Measurements from ENCODE around the gene PARP1. TPM values are rescaled to one million over a fixed set of nuclear protein-coding genes. Genes with fewer than 3 reads are reported as not detected.

The PARP1 gene
- total and polyA plus RNA-seq, 2 donors (not counting 1 experiment from before 2014, with no cell fraction given): 61.7 to 78.4 TPM

GRCh38 chr1:226419284-226420029, 11.6 kb upstream of the PARP1 start:
- H3K9me3 ChIP-seq (ENCODE audit: control insufficient read depth, insufficient read depth, low read depth, low read length): no peaks in the 10 kb centered on the region
- no peaks in the 10 kb centered on the region for H3K27me3 ChIP-seq (ENCODE audit: control insufficient read depth, insufficient read depth, low read length)
- no peaks in the 10 kb centered on the region for H3K4me1 ChIP-seq (ENCODE audit: control insufficient read depth, extremely low read depth, insufficient read depth, low read length)
- no peaks in the 10 kb centered on the region for H4K20me1 ChIP-seq (ENCODE audit: control insufficient read depth, extremely low read depth, insufficient read depth, low read length)
- H3K9ac ChIP-seq (ENCODE audit: insufficient read depth, low read length): no peak overlapping the region
- TF ChIP-seq CTCF (conservative IDR thresholded peaks at IDR 0.05 in 1 of 2, IDR thresholded peaks at IDR 0.05 in 1 of 2; ENCODE audit: low read depth in 1 of 2, low read length in 2 of 2): no peak
- no peak for TF ChIP-seq EZH2 (IDR thresholded peaks at IDR 0.05; ENCODE audit: low read length, missing control alignments)
- H3K4me2 ChIP-seq (ENCODE audit: extremely low read depth, insufficient read depth, low read length): no peak overlapping the region
- no peak overlapping the region for H2AFZ ChIP-seq (ENCODE audit: low read length)
- H3K79me2 ChIP-seq (ENCODE audit: control insufficient read depth, insufficient read depth, low read length): no peaks in the 10 kb centered on the region
- no peak for DNase-seq (ENCODE audit: low read depth in 2 of 2)
- H3K36me3 ChIP-seq (ENCODE audit: control insufficient read depth, insufficient read depth, low read length): no peaks in the 10 kb centered on the region
- no peak overlapping the region for H3K4me3 ChIP-seq (replicated peaks in 1 of 4; ENCODE audit: control extremely low read depth in 1 of 4, insufficient read depth in 1 of 4, low read depth in 3 of 4, low read length in 4 of 4)
- no peak overlapping the region for H3K27ac ChIP-seq (ENCODE audit: insufficient read depth, low read length)

GRCh38 chr1:226417830-226418546, 10.1 kb upstream of the PARP1 start:
- Histone ChIP-seq H3K4me2 (ENCODE audit: extremely low read depth, insufficient read depth, low read length) (no peak overlapping the region), H3K4me1 (ENCODE audit: control insufficient read depth, extremely low read depth, insufficient read depth, low read length) (no peaks in the 10 kb centered on the region), H2AFZ (ENCODE audit: low read length) (no peak overlapping the region), H3K27me3 (ENCODE audit: control insufficient read depth, insufficient read depth, low read length) (peaks cover 3% of the 10 kb centered on the region), H3K9me3 (ENCODE audit: control insufficient read depth, insufficient read depth, low read depth, low read length) (no peaks in the 10 kb centered on the region), H3K36me3 (ENCODE audit: control insufficient read depth, insufficient read depth, low read length) (no peaks in the 10 kb centered on the region), H3K27ac (ENCODE audit: insufficient read depth, low read length) (no peak overlapping the region), H4K20me1 (ENCODE audit: control insufficient read depth, extremely low read depth, insufficient read depth, low read length) (no peaks in the 10 kb centered on the region), H3K9ac (ENCODE audit: insufficient read depth, low read length) (no peak overlapping the region), H3K79me2 (ENCODE audit: control insufficient read depth, insufficient read depth, low read length) (no peaks in the 10 kb centered on the region), H3K4me3 (replicated peaks in 1 of 4; ENCODE audit: control extremely low read depth in 1 of 4, insufficient read depth in 1 of 4, low read depth in 3 of 4, low read length in 4 of 4) (no peak overlapping the region)
- TF ChIP-seq EZH2 (IDR thresholded peaks at IDR 0.05; ENCODE audit: low read length, missing control alignments): no peak
- TF ChIP-seq CTCF (conservative IDR thresholded peaks at IDR 0.05 in 1 of 2, IDR thresholded peaks at IDR 0.05 in 1 of 2; ENCODE audit: low read depth in 1 of 2, low read length in 2 of 2): no peak
- no peak for DNase-seq (ENCODE audit: low read depth in 2 of 2)

- TF ChIP-seq EZH2 (IDR thresholded peaks at IDR 0.05; ENCODE audit: low read length, missing control alignments) (no peak), CTCF (conservative IDR thresholded peaks at IDR 0.05 in 1 of 2, IDR thresholded peaks at IDR 0.05 in 1 of 2; ENCODE audit: low read depth in 1 of 2, low read length in 2 of 2) (no peak)
- H4K20me1 ChIP-seq (ENCODE audit: control insufficient read depth, extremely low read depth, insufficient read depth, low read length): no peaks in the 10 kb centered on the region
- no peak overlapping the region for H3K9ac ChIP-seq (ENCODE audit: insufficient read depth, low read length)
- no peaks in the 10 kb centered on the region for H3K36me3 ChIP-seq (ENCODE audit: control insufficient read depth, insufficient read depth, low read length)
- DNase-seq (ENCODE audit: low read depth in 2 of 2): no peak
- no peaks in the 10 kb centered on the region for H3K79me2 ChIP-seq (ENCODE audit: control insufficient read depth, insufficient read depth, low read length)
- peaks cover 4% of the 10 kb centered on the region for H3K27me3 ChIP-seq (ENCODE audit: control insufficient read depth, insufficient read depth, low read length)
- H3K4me1 ChIP-seq (ENCODE audit: control insufficient read depth, extremely low read depth, insufficient read depth, low read length): no peaks in the 10 kb centered on the region
- H3K27ac ChIP-seq (ENCODE audit: insufficient read depth, low read length): no peak overlapping the region
- H3K9me3 ChIP-seq (ENCODE audit: control insufficient read depth, insufficient read depth, low read depth, low read length): no peaks in the 10 kb centered on the region
- H3K4me3 ChIP-seq (replicated peaks in 1 of 4; ENCODE audit: control extremely low read depth in 1 of 4, insufficient read depth in 1 of 4, low read depth in 3 of 4, low read length in 4 of 4): no peak overlapping the region
- H2AFZ ChIP-seq (ENCODE audit: low read length): no peak overlapping the region
- no peak overlapping the region for H3K4me2 ChIP-seq (ENCODE audit: extremely low read depth, insufficient read depth, low read length)
These were observed 9.5 kb upstream of the PARP1 start for GRCh38 chr1:226417350-226417749.

All from fibroblast of lung (primary cell).